HCT116 (cell line): Measurements from ENCODE around the gene BBS12.

ENCODE experiments used
- CEBPB ChIP-seq: IDR thresholded peaks from 2 replicates; pipeline ENCODE4 v1.6.1; 2012; ENCODE audit warnings: low read depth
- CTCF ChIP-seq, 3 experiments: fragments of 200-600 bp in 1 of 3; sonication (generic) in 1 of 3; IDR thresholded peaks in 2 of 3; conservative IDR thresholded peaks in 1 of 3; 2 replicates each; pipeline ENCODE4 v1.5.1; 2012 to 2017; ENCODE audit warnings: low read depth in 2 of 3, low read length in 2 of 3, antibody characterized with exemption in 1 of 3, borderline replicate concordance in 1 of 3, control low read depth in 1 of 3, mild to moderate bottlenecking in 1 of 3, mixed read lengths in 1 of 3, mixed run types in 1 of 3, moderate library complexity in 1 of 3; ENCODE audit not compliant: insufficient read depth in 1 of 3
- EZH2 ChIP-seq: fragments of 200-600 bp; sonication (generic); IDR thresholded peaks from 2 replicates; pipeline ENCODE4 v1.6.1; 2017; ENCODE audit warnings: antibody characterized with exemption, mixed run types
- FOSL1 ChIP-seq: IDR thresholded peaks from 2 replicates; pipeline ENCODE4 v1.6.1; 2012; ENCODE audit warnings: low read depth
- POLR2A ChIP-seq: IDR thresholded peaks from 2 replicates; pipeline ENCODE4 v1.7.0; 2011; ENCODE audit warnings: borderline replicate concordance; ENCODE audit not compliant: insufficient read depth, insufficient read length; ENCODE audit errors: extremely low read depth
- POLR2AphosphoS5 ChIP-seq: IDR thresholded peaks from 2 replicates; pipeline ENCODE4 v1.6.1; 2011; ENCODE audit warnings: mild to moderate bottlenecking, low read depth, low read length, moderate library complexity
- SIN3A ChIP-seq: IDR thresholded peaks from 2 replicates; pipeline ENCODE4 v1.6.1; 2012; ENCODE audit warnings: low read depth
- SRF ChIP-seq: IDR thresholded peaks from 2 replicates; pipeline ENCODE4 v1.6.1; 2012; ENCODE audit warnings: low read depth
- TF ChIP-seq, protein P1 (sequence below): IDR thresholded peaks from 2 replicates; pipeline ENCODE4 v1.6.1; 2012; ENCODE audit warnings: low read depth

DNA sequence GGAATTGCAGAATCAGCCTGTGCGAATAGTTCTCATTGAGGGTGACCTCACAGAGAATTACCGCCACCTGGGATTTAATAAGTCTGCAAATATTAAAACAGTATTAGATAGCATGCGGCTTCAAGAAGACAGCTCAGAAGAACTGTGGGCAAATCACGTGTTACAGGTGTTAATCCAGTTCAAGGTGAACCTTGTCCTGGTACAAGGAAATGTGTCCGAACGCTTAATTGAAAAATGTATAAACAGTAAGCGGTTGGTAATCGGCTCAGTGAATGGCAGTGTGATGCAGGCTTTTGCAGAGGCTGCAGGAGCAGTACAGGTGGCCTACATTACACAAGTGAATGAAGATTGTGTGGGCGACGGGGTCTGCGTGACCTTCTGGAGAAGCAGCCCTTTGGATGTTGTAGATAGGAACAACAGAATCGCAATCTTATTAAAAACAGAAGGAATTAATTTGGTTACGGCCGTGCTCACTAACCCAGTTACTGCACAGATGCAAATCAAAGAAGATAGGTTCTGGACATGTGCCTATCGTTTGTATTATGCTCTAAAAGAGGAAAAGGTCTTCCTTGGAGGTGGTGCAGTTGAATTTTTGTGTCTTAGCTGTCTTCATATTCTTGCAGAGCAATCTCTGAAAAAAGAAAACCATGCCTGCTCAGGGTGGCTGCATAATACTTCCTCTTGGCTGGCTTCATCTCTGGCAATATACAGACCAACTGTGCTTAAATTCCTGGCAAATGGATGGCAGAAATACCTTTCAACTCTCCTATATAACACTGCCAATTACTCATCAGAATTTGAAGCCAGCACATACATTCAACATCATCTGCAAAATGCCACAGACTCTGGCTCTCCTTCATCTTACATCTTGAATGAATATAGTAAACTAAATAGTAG, 10.7 kb downstream of the BBS12 start:
- TF ChIP-seq EZH2, result no peak
- TF ChIP-seq FOSL1, result no peak
- TF ChIP-seq POLR2AphosphoS5, result no peak
- TF ChIP-seq SIN3A, result no peak
- TF ChIP-seq, protein P1, sequence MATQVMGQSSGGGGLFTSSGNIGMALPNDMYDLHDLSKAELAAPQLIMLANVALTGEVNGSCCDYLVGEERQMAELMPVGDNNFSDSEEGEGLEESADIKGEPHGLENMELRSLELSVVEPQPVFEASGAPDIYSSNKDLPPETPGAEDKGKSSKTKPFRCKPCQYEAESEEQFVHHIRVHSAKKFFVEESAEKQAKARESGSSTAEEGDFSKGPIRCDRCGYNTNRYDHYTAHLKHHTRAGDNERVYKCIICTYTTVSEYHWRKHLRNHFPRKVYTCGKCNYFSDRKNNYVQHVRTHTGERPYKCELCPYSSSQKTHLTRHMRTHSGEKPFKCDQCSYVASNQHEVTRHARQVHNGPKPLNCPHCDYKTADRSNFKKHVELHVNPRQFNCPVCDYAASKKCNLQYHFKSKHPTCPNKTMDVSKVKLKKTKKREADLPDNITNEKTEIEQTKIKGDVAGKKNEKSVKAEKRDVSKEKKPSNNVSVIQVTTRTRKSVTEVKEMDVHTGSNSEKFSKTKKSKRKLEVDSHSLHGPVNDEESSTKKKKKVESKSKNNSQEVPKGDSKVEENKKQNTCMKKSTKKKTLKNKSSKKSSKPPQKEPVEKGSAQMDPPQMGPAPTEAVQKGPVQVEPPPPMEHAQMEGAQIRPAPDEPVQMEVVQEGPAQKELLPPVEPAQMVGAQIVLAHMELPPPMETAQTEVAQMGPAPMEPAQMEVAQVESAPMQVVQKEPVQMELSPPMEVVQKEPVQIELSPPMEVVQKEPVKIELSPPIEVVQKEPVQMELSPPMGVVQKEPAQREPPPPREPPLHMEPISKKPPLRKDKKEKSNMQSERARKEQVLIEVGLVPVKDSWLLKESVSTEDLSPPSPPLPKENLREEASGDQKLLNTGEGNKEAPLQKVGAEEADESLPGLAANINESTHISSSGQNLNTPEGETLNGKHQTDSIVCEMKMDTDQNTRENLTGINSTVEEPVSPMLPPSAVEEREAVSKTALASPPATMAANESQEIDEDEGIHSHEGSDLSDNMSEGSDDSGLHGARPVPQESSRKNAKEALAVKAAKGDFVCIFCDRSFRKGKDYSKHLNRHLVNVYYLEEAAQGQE, result no peak
- no peak for TF ChIP-seq CTCF (IDR thresholded peaks at IDR 0.05 in 2 of 3, conservative IDR thresholded peaks at IDR 0.05 in 1 of 3; ENCODE audit: borderline replicate concordance in 1 of 3, insufficient read depth in 1 of 3, low read depth in 2 of 3, low read length in 2 of 3)
- no peak for TF ChIP-seq POLR2A
- TF ChIP-seq SRF, result no peak
- no peak for TF ChIP-seq CEBPB
